ENCODE measurements around the gene RNF115. TPM values are rescaled to one million over a fixed set of nuclear protein-coding genes. Genes with fewer than 3 reads are reported as not detected.

RNF115 gene
- total and polyA plus RNA-seq, 2 of the 8 experiments (the other 6 are each of a cell fraction or from before 2014, with no cell fraction given), result 4.7 to 10.8 TPM

DNA sequence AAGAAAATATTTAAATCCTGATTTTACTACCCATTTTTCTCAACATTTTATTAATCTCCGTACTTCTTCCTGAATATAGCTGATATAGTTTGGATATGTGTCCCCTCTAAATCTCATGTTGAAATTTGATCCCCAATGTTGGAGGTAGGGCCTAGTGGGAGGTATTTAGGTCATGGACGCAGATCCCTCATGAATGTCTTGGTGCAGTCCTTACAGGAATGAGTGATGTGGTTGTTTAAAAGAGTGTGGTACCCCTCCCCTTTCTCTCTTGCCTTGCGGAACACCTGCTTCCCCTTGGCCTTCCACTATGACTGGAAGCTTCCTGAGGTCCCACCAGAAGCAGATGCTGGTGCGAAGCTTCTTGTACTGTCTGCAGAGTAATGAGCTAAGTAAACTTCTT is 17.5 kb downstream of the RNF115 start:
- no peak overlapping the region for H2BK120ac ChIP-seq (replicated peaks; ENCODE audit: low read depth, low read length)
- H4K91ac ChIP-seq (replicated peaks; ENCODE audit: insufficient read length, low read length), result no peak overlapping the region
- no peak overlapping the region for H3K23ac ChIP-seq (ENCODE audit: insufficient read length)
- no peaks in the 10 kb centered on the region for H3K9me3 ChIP-seq (ENCODE audit: insufficient read depth in 2 of 2, low read depth in 1 of 2, low read length in 1 of 2)
- no peaks in the 10 kb centered on the region for H3K79me1 ChIP-seq (ENCODE audit: low read depth, low read length)
- peaks cover 0 to 2% of the 10 kb centered on the region in 2 experiments for H4K20me1 ChIP-seq (replicated peaks in 1 of 2; ENCODE audit: control insufficient read depth in 1 of 2, insufficient read depth in 2 of 2, low read length in 2 of 2)
- H2AFZ ChIP-seq (ENCODE audit: low read length), result no peak overlapping the region
- H2BK15ac ChIP-seq (ENCODE audit: low read length), result no peak overlapping the region
- no peak overlapping the region; a peak in 1 of 4 replicates for H3K4me2 ChIP-seq (ENCODE audit: insufficient read depth in 1 of 2, low read depth in 2 of 2, low read length in 2 of 2)
- no peak overlapping the region for H3K18ac ChIP-seq (ENCODE audit: extremely low read depth, low read length)
- DNase-seq (ENCODE audit: low read depth in 1 of 2, low spot score in 2 of 2) (no peak), FAIRE-seq (no peak)
- POLR2A ChIA-PET (ENCODE audit: partially characterized antibody), result interaction anchor here (0.8 to 1.7 kb wide), 2 partner anchors 10 to 18 kb away, joined by 3 to 6 read pairs; partner anchors contain the start of genes POLR3C and RNF115
- CTCF ChIA-PET (ENCODE audit: partially characterized antibody), result interaction anchor here (0.6 to 1.2 kb wide), 3 partner anchors 38 to 192 kb away, joined by 3 to 6 read pairs (median 3); partner anchors contain the start of gene NUDT17
- H3K56ac ChIP-seq (replicated peaks; ENCODE audit: insufficient read length, low read depth, low read length), result no peak overlapping the region
- H3K23me2 ChIP-seq (ENCODE audit: low read depth, low read length), result no peaks in the 10 kb centered on the region
- no peak overlapping the region for H3K27ac ChIP-seq (ENCODE audit: low read depth, low read length)
- no peaks in the 10 kb centered on the region for H3K27me3 ChIP-seq (replicated peaks in 1 of 4; ENCODE audit: control insufficient read depth in 3 of 4, extremely low read depth in 1 of 4, insufficient read depth in 3 of 4, low read length in 3 of 4)
- H3K9ac ChIP-seq (replicated peaks in 1 of 4; ENCODE audit: extremely low read depth in 1 of 4, low read depth in 3 of 4, low read length in 3 of 4), result no peak overlapping the region
- no peak overlapping the region for H2AK5ac ChIP-seq (ENCODE audit: low read depth, low read length)
- no peaks in the 10 kb centered on the region for H3K36me3 ChIP-seq (ENCODE audit: control insufficient read depth in 2 of 4, insufficient read depth in 4 of 4, low read length in 3 of 4)
- H3K4ac ChIP-seq (replicated peaks; ENCODE audit: insufficient read length, low read depth, low read length), result no peak overlapping the region
- TF ChIP-seq FOSL1 (IDR thresholded peaks at IDR 0.05; ENCODE audit: insufficient read depth, low read depth, low read length), result no peak
- TF ChIP-seq, protein P1, sequence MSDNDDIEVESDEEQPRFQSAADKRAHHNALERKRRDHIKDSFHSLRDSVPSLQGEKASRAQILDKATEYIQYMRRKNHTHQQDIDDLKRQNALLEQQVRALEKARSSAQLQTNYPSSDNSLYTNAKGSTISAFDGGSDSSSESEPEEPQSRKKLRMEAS (IDR thresholded peaks at IDR 0.05), result no peak
- no peak for TF ChIP-seq SIN3A (conservative IDR thresholded peaks at IDR 0.05 in 1 of 2, IDR thresholded peaks at IDR 0.05 in 1 of 2; ENCODE audit: low read depth in 1 of 2, low read length in 2 of 2)
- no peak overlapping the region for H3K14ac ChIP-seq (ENCODE audit: insufficient read length)
- no peak overlapping the region for H2BK12ac ChIP-seq (ENCODE audit: low read depth, low read length)
- H4K8ac ChIP-seq (ENCODE audit: extremely low read depth, insufficient read depth, low read length), result no peak overlapping the region
- no peak overlapping the region for H4K5ac ChIP-seq (ENCODE audit: insufficient read length, low read depth, low read length)
- H2BK5ac ChIP-seq (ENCODE audit: low read depth, low read length), result no peak overlapping the region
- peaks cover 0 to 26% of the 10 kb centered on the region in 2 experiments; a peak in 2 of 4 replicates for H3K79me2 ChIP-seq (ENCODE audit: control insufficient read depth in 1 of 2, insufficient read depth in 2 of 2, low read length in 2 of 2)
- WGBS, 2 experiments (ENCODE audit: extremely low coverage in 1 of 2, insufficient coverage in 1 of 2, insufficient read length in 1 of 2, insufficient replicate concordance in 2 of 2, low coverage in 1 of 2, low lambda C conversion rate in 2 of 2, missing lambda C conversion rate in 1 of 2), result 86% methylated on average over 4 of the region's 4 CpGs; no CpG with 5 or more reads in 1 of the 2 experiments
- H3K4me1 ChIP-seq (replicated peaks in 1 of 4; ENCODE audit: control insufficient read depth in 3 of 4, insufficient read depth in 4 of 4, low read length in 3 of 4), result peaks cover 0 to 5% (median 1%) of the 10 kb centered on the region in 4 experiments; a peak in 4 of 7 replicates
- H3K4me3 ChIP-seq (ENCODE audit: extremely low read depth in 1 of 4, insufficient read depth in 2 of 4, low read depth in 3 of 4, low read length in 4 of 4), result no peak overlapping the region
- no peak overlapping the region for H2BK20ac ChIP-seq (ENCODE audit: low read length)

Measured in H1 (cell line).